SIG-M5 (cell line): ENCODE data around the gene MS4A7.
A peak's percentile ranks its signal among the peaks of the same experiment; 100 is the strongest.
"Not testable (repeated sequence)": the region's sequence is repeated elsewhere in the genome, so short reads cannot be mapped to it uniquely, and the experiment has no call there.

ENCODE experiments used
- DNase-seq: peaks from one replicate; lab custom pipeline; 2025; lab: John Stamatoyannopoulos, UW

Gene MS4A7

GRCh38 chr11:60378354-60378753 lies at the start of gene MS4A7:
Gene MS4A7 (plus strand): TSS chr11:60378532. CDS start chr11:60383142, 4,610 bp downstream.
- peak; percentile 95 for DNase-seq

DNA sequence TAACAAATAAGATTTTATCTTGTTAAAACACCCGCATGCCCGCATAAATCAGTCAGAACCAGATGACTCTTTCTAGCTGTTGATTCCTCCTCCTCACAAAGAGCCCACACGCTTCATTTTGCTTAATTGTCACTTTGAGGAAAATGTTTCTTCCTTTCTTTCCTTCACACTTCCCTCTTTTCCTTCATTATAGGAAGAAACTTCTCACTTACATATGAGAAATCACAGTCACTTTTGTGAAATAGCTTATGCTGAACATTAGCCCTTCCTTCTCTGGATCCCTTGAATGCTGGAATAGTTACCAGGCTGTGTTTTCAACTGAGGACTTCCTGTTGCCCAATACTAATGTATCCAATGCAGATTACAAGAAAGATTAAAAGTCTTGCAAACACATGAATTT lies 45.5 kb upstream of the MS4A7 start:
- no peak for DNase-seq

GRCh38 chr11:60334005-60334620 lies 44.2 kb upstream of the MS4A7 start:
- DNase-seq: peak; percentile 29

DNA sequence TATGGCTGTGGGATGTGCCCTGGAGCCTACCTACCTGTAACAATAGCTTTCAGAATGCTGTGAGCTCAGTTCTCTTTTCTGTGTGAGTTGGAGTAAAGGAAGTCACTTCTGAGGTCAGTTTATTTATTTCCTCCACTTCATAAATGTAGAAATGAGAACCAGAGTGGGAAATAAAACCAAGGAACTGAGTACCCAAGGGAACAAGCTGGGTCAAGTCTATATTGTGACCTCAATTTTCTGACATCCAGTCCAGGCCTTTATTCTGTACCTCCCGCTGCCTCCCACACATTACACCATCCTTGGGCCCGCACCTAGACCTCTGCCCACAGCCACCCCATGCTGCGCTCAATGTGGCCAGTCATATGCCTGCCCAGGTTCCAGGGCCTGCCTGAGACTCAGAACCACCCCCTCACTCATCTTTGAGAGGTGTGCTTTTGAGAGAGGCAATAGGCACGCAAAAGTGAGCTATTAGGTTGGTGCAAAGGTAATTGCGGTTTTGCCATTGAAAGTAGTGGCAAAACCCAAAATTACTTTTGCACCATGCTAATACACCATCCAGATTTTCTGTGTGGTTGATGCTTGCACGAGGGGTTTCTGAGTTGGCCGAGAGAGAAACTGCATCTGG lies 41.5 kb upstream of the MS4A7 start:
- DNase-seq: no peak

- DNase-seq: no peak
Observed at GRCh38 chr11:60338053-60338452, 40.3 kb upstream of the MS4A7 start.

DNA sequence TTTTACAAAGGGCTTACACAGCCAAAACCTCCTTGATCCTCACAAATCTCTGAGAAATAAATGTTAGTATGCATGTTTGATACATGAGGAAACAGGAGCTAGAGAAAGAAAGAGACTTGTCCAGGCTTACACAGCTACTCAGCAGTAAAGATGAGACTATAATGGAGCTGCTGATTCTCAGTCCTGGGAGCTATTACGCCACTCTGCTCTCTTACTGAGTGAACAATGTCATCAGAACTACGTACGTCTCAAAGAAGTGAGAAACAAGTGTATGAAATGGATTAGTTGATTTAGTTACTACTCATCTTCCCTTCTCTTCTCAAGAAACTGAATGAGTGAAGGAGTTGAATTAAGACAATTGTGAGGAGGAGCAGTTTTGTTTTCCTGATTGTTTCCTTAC lies 39.0 kb upstream of the MS4A7 start:
- DNase-seq: no peak

- no peak for DNase-seq
Observed at GRCh38 chr11:60343094-60343704, 35.1 kb upstream of the MS4A7 start.

DNA sequence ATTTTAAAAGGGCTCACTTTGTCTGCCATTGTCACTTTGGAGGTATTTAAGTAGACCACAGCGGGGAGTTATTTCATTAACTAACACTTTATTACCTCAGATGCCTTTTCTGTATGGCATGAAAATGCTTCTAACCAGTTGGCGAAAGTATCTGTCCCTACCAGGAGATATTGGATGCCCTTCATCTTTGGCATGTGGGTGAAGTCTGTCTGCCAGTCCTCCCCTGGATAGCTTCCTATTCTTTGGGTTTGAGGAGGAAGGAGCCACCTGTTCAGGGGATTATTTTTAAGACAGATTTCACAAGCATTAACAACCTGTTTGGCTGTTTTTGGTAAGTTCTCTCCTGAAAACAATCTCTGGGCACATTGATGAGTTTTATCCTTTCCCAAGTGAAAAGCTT lies 34.2 kb upstream of the MS4A7 start:
- DNase-seq: no peak

- DNase-seq: no peak
Observed at GRCh38 chr11:60345489-60345888, 32.8 kb upstream of the MS4A7 start.

- DNase-seq: no peak
Observed at GRCh38 chr11:60347084-60347797, 31.1 kb upstream of the MS4A7 start.

GRCh38 chr11:60348116-60348515 lies 30.2 kb upstream of the MS4A7 start:
- no peak for DNase-seq

DNA sequence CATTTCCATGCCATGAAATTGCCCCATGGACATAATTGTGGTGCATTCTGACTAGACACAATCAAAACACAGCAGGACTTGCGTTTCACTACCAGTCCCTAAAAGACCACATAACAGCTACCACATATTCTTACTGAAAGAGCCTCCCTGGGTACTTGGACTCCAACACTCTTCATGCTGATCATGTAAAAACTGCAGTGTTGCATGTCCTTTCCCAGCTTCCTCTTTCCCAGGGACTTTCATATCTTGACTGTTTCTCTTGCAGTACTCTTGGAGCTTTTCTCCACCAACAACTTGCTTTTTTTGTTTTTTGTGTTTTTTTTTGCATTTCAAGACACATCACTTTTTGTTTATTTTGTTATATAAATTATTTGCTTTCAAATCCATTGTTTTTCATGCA lies 28.3 kb upstream of the MS4A7 start:
- no peak for DNase-seq

GRCh38 chr11:60357771-60358170 lies 20.6 kb upstream of the MS4A7 start:
- no peak for DNase-seq

DNA sequence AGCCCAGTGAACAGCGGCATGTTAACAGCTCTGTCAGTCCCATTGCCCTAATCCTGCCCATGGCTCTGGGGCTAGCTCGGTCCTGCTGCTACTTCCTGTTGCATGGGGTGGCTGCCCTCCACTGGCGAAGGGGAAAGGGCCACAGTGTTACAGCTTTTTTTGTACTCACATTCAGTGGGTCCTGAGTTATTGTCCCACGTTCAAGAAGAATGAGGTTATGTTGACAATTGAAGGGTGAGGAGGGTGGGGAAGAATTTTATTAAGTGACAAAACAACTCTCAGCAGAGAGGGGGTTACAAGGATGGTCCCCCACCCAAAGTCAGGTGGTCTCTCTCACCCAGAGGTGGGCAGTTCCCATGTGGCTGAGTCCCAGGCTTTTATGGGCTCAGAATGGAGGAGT lies 17.7 kb upstream of the MS4A7 start:
- no peak for DNase-seq

DNA sequence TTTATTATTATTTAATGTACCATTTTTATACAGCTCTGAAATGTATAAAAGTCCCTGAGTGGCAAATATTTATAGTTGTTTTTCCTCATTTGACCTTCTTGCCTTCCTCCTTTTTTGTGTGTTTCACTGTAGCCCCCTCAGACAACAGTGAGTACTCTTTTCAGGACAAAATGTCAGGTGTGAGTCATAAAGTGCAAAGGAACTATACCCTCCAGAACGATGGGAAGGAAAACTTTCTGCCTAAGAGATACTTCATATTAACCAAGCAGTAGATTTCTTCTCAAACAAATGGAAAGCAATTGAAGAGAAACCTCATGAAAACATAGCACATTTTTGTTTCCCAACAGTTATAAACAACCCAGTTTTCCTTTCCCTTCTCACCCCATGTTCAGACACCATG lies 16.1 kb upstream of the MS4A7 start:
- no peak for DNase-seq

- DNase-seq: peak; percentile 43
Observed at GRCh38 chr11:60363542-60364470, 14.5 kb upstream of the MS4A7 start.

DNA sequence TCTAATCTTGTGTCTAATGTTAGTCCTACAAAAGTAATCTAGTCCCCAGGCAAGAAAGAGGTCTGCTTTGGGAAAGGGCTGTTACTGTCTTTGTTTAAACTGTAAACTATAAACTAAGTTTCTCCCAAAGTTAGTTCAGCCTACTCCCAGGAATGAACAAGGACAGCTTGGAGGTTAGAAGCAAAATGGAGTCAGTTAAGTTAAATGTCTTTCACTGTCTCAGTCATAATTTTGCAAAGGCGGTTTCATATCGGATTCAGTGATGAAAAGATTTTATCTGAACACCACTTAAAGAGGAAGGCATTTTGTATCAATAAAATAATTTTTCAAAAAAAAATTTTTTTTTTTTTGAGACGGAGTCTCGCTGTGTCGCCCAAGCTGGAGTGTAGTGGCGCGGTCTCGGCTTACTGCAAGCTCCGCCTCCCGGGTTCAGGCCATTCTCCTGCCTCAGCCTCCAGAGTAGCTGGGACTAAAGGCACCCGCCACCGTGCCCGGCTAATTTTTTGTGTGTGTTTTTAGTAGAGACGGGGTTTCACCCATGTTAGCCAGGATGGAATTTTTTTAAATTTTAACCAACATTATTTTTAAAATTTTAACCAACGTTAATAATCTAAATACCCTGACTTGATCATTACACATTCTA lies 11.9 kb upstream of the MS4A7 start:
- DNase-seq: not testable (repeated sequence)

DNA sequence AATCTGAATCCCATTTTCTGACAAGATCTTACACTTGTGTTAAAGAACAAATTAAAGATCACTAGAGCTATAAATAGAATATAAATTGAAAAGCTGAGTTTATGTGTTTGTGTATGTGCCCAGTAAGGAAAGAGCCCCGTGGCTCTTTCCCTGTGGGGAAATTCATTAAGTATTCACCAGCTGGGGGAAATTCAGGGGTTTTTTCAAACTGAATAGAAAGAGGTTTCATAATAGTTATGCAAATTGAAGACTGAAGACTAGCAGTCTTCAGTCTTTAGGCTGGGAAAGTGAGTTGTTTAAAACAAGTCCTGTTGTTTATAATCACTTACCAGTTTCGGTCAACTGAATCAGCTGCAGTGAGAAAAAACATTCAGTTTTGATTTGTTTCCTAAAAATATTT lies 11.3 kb upstream of the MS4A7 start:
- DNase-seq: no peak

- DNase-seq: no peak
Observed at GRCh38 chr11:60367896-60368295, 10.4 kb upstream of the MS4A7 start.

GRCh38 chr11:60370252-60370810 lies 8.0 kb upstream of the MS4A7 start:
- no peak for DNase-seq

GRCh38 chr11:60370811-60371298 lies 7.5 kb upstream of the MS4A7 start:
- no peak for DNase-seq
